PFSK-1 (cell line): Measurements from ENCODE around the gene MARK3.

Experiments used
- FOXP2 ChIP-seq: optimal IDR thresholded peaks from 2 replicates; pipeline ENCODE3; 2011; ENCODE audit warnings: borderline replicate concordance, control low read depth, inconsistent platforms; ENCODE audit not compliant: insufficient read depth; ENCODE audit errors: extremely low read length, extremely low read depth
- POLR2AphosphoS5 ChIP-seq: IDR thresholded peaks from 2 replicates; pipeline ENCODE4 v1.6.1; 2012; ENCODE audit warnings: low read depth, mild to moderate bottlenecking, control low read depth, low read length, moderate library complexity
- SIN3A ChIP-seq: IDR thresholded peaks from 2 replicates; pipeline ENCODE4 v1.6.1; 2012; ENCODE audit warnings: mild to moderate bottlenecking, low read length, moderate library complexity, borderline replicate concordance; ENCODE audit not compliant: insufficient read depth
- TAF1 ChIP-seq: IDR thresholded peaks from 2 replicates; pipeline ENCODE4 v1.6.1; 2012; ENCODE audit warnings: low read length, control low read depth, borderline replicate concordance; ENCODE audit not compliant: insufficient read depth
- TF ChIP-seq, protein P1 (sequence below), 2 experiments: IDR thresholded peaks; 2 replicates each; pipeline versions ENCODE4 v1.6.1 to v1.8.0; 2011 to 2012; ENCODE audit warnings: low read depth in 2 of 2, low read length in 2 of 2, control low read depth in 1 of 2, inconsistent platforms in 1 of 2, mild to moderate bottlenecking in 1 of 2, moderate library complexity in 1 of 2; ENCODE audit not compliant: insufficient read depth in 1 of 2

Gene MARK3

DNA sequence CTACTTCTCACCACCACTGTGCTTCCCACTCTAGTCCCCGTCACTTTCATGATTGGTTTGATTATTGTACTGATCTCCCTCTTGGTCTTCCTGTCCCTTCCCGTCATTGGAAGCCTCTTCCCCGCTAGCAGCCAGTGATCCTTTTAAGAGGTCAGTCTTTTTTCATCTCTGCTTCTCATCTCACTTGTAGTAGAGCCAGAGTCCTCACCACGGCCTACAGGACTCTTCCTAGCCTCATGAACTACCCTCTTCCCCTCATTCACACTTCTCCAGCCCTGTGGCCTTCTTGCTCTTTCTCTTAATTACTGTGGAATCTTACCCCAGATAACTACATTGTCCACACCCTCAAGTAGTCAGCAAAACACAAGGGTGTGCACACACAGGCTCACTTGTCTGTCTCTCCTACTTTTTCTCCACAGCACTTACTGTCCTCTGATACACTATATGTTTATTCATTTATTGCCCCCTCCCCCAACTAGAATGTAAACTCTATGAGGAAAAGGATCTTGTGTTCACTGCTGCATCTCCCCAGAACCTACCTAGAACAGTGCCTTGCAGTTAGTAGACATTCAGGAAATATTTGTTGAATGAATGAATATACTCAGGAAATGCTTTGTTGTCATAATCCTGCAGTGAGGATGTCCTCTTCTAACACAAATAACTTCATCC, 71.1 kb downstream of the MARK3 start:
- TF ChIP-seq TAF1 (no peak), POLR2AphosphoS5 (no peak), SIN3A (no peak)
- TF ChIP-seq, protein P1, sequence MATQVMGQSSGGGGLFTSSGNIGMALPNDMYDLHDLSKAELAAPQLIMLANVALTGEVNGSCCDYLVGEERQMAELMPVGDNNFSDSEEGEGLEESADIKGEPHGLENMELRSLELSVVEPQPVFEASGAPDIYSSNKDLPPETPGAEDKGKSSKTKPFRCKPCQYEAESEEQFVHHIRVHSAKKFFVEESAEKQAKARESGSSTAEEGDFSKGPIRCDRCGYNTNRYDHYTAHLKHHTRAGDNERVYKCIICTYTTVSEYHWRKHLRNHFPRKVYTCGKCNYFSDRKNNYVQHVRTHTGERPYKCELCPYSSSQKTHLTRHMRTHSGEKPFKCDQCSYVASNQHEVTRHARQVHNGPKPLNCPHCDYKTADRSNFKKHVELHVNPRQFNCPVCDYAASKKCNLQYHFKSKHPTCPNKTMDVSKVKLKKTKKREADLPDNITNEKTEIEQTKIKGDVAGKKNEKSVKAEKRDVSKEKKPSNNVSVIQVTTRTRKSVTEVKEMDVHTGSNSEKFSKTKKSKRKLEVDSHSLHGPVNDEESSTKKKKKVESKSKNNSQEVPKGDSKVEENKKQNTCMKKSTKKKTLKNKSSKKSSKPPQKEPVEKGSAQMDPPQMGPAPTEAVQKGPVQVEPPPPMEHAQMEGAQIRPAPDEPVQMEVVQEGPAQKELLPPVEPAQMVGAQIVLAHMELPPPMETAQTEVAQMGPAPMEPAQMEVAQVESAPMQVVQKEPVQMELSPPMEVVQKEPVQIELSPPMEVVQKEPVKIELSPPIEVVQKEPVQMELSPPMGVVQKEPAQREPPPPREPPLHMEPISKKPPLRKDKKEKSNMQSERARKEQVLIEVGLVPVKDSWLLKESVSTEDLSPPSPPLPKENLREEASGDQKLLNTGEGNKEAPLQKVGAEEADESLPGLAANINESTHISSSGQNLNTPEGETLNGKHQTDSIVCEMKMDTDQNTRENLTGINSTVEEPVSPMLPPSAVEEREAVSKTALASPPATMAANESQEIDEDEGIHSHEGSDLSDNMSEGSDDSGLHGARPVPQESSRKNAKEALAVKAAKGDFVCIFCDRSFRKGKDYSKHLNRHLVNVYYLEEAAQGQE (IDR thresholded peaks at IDR 0.05; ENCODE audit: insufficient read depth in 1 of 2, low read depth in 2 of 2, low read length in 2 of 2): no peak

DNA sequence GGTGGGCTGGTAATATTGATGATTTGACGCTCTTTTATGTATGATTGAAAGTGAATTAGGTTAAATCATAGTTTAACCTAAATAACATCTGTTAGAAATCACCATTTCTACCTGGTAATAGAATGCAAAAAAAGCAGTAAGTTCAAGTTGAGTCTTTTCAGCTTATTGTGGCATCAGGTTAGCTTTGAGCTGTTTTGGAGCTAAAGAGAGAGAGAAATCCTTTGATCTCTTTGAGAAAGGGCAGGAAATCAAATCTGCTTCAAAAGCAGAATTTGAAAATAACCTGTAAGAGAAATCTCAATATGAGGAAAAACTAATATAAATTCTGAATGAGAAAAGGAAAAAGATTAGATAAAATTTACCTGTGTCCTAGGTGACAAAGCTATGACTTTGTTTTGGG, 75.2 kb downstream of the MARK3 start:
- TF ChIP-seq, protein P1 (IDR thresholded peaks at IDR 0.05; ENCODE audit: insufficient read depth in 1 of 2, low read depth in 2 of 2, low read length in 2 of 2): no peak
- TF ChIP-seq TAF1: no peak
- no peak for TF ChIP-seq FOXP2
- no peak for TF ChIP-seq SIN3A
- no peak for TF ChIP-seq POLR2AphosphoS5

DNA sequence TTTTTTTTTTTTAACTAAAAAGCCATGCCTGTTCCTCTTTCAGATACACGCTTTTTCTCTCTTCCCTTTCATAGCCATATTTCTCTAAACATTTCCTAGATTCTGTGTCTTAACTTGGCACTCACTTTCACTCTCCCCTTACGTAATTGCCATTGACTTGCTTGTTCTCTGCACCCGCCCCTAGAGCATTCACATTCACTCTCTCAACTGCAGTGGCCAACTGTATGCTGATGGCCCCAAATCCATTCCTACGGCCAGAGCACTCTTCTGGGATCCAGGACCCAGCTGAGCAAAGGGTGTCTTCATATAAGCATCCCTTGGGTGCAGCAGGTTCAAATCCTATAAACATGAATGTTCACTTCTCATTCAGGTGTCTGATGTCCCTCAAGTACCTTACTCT, 77.9 kb downstream of the MARK3 start:
- TF ChIP-seq POLR2AphosphoS5: no peak
- TF ChIP-seq, protein P1 (IDR thresholded peaks at IDR 0.05; ENCODE audit: insufficient read depth in 1 of 2, low read depth in 2 of 2, low read length in 2 of 2): no peak
- TF ChIP-seq SIN3A: no peak
- TF ChIP-seq FOXP2: no peak
- TF ChIP-seq TAF1: no peak

DNA sequence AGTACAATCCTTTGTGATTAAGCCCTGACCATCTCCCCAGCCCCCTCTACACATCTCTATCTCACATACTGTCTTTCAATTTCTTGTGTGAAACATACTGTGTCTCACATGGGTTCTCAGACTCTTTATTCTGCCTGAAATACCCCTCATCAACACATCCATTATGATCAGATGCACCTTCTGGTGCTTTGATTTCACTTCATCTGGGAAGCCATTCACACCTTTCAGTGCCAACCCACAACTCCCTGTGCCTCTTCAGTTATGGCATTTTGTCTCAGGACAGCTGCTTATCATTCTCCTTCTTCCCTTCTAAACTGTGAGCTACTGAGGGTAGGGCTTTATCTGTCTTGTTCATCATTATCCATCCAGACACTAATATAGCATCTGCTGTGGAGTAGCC, 78.6 kb downstream of the MARK3 start:
- TF ChIP-seq TAF1 (no peak), FOXP2 (no peak), POLR2AphosphoS5 (no peak), SIN3A (no peak)
- TF ChIP-seq, protein P1 (IDR thresholded peaks at IDR 0.05; ENCODE audit: insufficient read depth in 1 of 2, low read depth in 2 of 2, low read length in 2 of 2): no peak

DNA sequence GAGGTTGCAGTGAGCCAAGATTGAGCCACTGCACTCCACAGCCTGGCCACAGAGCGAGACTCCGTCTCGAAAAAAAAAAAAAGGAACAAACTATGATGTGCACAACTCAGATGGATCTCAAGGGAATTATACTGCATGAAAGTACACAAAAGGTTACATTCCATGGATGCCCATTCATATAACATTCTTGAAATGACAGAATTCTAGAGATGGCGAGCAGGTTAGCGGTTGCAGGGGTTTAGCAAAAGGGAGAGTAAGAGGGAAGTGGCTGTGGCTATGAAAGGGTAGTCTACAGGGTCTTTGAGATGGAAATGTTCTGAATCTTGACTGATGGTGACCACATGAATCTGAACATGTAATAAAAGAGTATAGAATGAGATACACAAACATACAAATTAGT, 87.7 kb downstream of the MARK3 start:
- TF ChIP-seq, protein P1 (IDR thresholded peaks at IDR 0.05; ENCODE audit: insufficient read depth in 1 of 2, low read depth in 2 of 2, low read length in 2 of 2): no peak
- TF ChIP-seq POLR2AphosphoS5: no peak
- no peak for TF ChIP-seq SIN3A
- no peak for TF ChIP-seq FOXP2
